ENCODE measurements around the gene BANK1. TPM values are rescaled to one million over a fixed set of nuclear protein-coding genes. Genes with fewer than 3 reads are reported as not detected.

BANK1 gene
- total RNA-seq, 3 donors from 2014 or later (not counting 1 experiment from before 2014, with no cell fraction given): 2.1 to 3.0 (median 2.4) TPM

DNA sequence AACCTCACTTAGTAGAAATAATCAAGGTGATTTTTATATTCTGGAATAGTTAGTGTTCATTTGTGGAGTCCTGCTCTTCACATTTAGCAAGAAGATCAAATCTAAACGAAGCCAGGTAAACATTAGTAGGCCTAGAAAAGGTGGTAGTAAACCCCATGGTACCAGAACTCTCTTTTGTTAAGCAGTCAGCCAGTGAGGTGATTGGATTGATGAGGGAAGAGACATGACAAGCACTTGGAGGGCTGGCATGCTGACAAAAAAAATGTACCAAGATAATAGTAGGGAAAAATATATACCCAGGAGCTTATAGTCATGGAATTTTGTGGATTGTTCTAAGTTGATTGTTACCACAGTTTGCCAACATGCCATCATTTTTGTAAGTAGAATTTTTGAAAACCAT, 163.8 kb downstream of the BANK1 start:
- Mint-ChIP-seq H3K27ac (no peak overlapping the region), H3K4me1 (no peaks in the 10 kb centered on the region), H3K9me3 (no peaks in the 10 kb centered on the region), H3K4me3 (no peak overlapping the region), H3K36me3 (no peaks in the 10 kb centered on the region), H3K27me3 (ENCODE audit: low read depth in 2 of 2) (no peaks in the 10 kb centered on the region)
- intact Hi-C loops (cut with micrococcal nuclease): no loop called here
- Histone ChIP-seq H3K27me3 (ENCODE audit: control insufficient read depth, insufficient read depth, low read length) (no peaks in the 10 kb centered on the region), H3K4me3 (ENCODE audit: low read length) (no peak overlapping the region), H3K36me3 (ENCODE audit: control insufficient read depth, insufficient read depth, low read length) (no peaks in the 10 kb centered on the region), H3K9me3 (ENCODE audit: control insufficient read depth, insufficient read depth, low read length) (no peaks in the 10 kb centered on the region), H3K27ac (ENCODE audit: low read length) (no peak overlapping the region), H3K4me1 (ENCODE audit: control insufficient read depth, insufficient read depth, low read length) (no peaks in the 10 kb centered on the region)
- DNase-seq: no peak
- 71% methylated on average over 1 of the region's 1 CpG for WGBS (ENCODE audit: insufficient coverage)
- TF ChIP-seq, protein P1, sequence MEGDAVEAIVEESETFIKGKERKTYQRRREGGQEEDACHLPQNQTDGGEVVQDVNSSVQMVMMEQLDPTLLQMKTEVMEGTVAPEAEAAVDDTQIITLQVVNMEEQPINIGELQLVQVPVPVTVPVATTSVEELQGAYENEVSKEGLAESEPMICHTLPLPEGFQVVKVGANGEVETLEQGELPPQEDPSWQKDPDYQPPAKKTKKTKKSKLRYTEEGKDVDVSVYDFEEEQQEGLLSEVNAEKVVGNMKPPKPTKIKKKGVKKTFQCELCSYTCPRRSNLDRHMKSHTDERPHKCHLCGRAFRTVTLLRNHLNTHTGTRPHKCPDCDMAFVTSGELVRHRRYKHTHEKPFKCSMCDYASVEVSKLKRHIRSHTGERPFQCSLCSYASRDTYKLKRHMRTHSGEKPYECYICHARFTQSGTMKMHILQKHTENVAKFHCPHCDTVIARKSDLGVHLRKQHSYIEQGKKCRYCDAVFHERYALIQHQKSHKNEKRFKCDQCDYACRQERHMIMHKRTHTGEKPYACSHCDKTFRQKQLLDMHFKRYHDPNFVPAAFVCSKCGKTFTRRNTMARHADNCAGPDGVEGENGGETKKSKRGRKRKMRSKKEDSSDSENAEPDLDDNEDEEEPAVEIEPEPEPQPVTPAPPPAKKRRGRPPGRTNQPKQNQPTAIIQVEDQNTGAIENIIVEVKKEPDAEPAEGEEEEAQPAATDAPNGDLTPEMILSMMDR (IDR thresholded peaks at IDR 0.05): no peak
- ATAC-seq: no peak

DNA sequence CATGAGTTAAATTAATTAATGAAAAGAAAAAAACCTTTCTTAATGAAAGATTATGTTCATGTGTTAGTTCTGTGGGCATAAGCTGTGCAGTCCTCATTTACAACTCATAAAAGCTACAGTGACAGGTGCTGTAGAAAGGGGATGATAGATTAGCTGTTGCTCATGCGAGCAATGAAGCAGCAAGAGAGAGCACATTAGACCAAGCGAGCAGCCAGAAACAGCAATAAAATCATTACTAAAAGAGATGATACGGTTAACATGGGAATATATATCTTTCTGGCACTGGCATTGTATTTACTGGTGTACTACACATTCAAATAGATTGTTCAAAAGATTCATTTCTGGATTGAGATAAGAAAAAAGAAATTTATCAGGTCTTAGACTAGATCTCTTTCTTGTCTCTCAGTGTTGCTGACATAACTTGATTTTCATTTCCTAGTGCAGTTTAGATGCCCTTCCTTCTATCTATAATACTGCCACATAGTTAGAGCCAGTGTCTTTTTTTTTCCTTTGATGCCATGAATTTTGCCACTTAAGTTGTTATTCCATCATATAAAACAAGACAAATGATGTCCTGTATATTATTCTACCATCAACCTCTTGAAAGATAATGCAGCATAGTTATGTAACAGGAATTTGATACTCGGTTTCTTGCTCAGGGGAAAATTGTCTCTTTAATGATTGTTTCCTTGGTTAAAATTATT, 164.6 kb downstream of the BANK1 start:
- no peaks in the 10 kb centered on the region for H3K9me3 ChIP-seq (ENCODE audit: control insufficient read depth, insufficient read depth, low read length)
- TF ChIP-seq, protein P1 (IDR thresholded peaks at IDR 0.05): no peak
- intact Hi-C loops (cut with micrococcal nuclease): no loop called here
- Mint-ChIP-seq H3K4me1 (no peaks in the 10 kb centered on the region), H3K9me3 (no peaks in the 10 kb centered on the region), H3K4me3 (no peak overlapping the region), H3K36me3 (no peaks in the 10 kb centered on the region), H3K27ac (no peak overlapping the region), H3K27me3 (ENCODE audit: low read depth in 2 of 2) (no peaks in the 10 kb centered on the region)
- DNase-seq: no peak
- no peaks in the 10 kb centered on the region for H3K27me3 ChIP-seq (ENCODE audit: control insufficient read depth, insufficient read depth, low read length)
- H3K27ac ChIP-seq (ENCODE audit: low read length): no peak overlapping the region
- 100% methylated on average over 1 of the region's 4 CpGs for WGBS (ENCODE audit: insufficient coverage)
- H3K4me1 ChIP-seq (ENCODE audit: control insufficient read depth, insufficient read depth, low read length): no peaks in the 10 kb centered on the region
- no peak for ATAC-seq
- no peaks in the 10 kb centered on the region for H3K36me3 ChIP-seq (ENCODE audit: control insufficient read depth, insufficient read depth, low read length)
- H3K4me3 ChIP-seq (ENCODE audit: low read length): no peak overlapping the region

DNA sequence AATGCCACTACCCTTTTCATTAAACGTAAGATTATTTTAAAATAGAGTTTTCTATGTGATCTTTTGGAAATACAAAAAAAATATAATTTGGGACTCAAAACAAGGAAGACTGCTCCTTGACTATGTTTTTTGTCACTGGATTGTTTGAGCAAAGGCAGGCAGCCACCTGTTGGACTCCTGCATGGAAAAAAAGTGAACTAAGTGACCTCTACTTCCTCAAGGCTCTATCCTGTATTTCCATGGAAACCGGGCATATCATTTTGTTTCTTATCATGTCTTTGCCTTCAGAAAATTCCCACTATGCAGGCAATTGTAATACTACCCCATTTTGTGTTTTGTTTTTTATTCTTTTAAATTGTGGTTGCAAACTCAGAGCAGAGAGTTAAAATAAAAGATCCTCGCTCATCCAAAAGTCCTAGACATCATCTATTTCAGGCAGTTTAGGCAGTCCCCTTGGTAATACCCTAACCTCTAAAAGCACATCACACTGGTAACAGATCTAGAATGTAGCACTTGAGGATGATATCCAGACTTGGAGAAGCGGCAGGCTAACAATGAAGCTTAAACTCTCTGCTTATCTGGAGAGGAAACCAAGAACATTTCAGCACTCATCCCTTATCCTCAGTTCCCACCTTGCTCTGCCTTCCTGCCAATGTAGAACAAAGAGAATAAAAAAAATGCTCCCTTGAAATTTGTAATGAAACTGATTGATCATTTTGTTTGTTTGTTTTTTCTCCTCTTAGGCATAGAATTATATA, 165.7 kb downstream of the BANK1 start:
- Mint-ChIP-seq H3K27me3 (ENCODE audit: low read depth in 2 of 2) (no peaks in the 10 kb centered on the region), H3K36me3 (no peaks in the 10 kb centered on the region), H3K9me3 (no peaks in the 10 kb centered on the region), H3K4me1 (no peaks in the 10 kb centered on the region), H3K4me3 (no peak overlapping the region), H3K27ac (no peak overlapping the region)
- ATAC-seq (no peak), DNase-seq (no peak)
- WGBS (ENCODE audit: insufficient coverage): 81% methylated on average over 2 of the region's 4 CpGs
- H3K36me3 ChIP-seq (ENCODE audit: control insufficient read depth, insufficient read depth, low read length): no peaks in the 10 kb centered on the region
- no peaks in the 10 kb centered on the region for H3K4me1 ChIP-seq (ENCODE audit: control insufficient read depth, insufficient read depth, low read length)
- no peak overlapping the region for H3K27ac ChIP-seq (ENCODE audit: low read length)
- H3K9me3 ChIP-seq (ENCODE audit: control insufficient read depth, insufficient read depth, low read length): no peaks in the 10 kb centered on the region
- intact Hi-C loops (cut with micrococcal nuclease): no loop called here
- no peak overlapping the region for H3K4me3 ChIP-seq (ENCODE audit: low read length)
- H3K27me3 ChIP-seq (ENCODE audit: control insufficient read depth, insufficient read depth, low read length): no peaks in the 10 kb centered on the region
- TF ChIP-seq, protein P1 (IDR thresholded peaks at IDR 0.05): no peak
